Erythroblast (primary cell): ENCODE data around the gene WDFY2.
"Not testable (repeated sequence)": the region's sequence is repeated elsewhere in the genome, so short reads cannot be mapped to it uniquely, and the experiment has no call there.

Experiments used
- GATA1 ChIP-seq: IDR thresholded peaks from 2 replicates; pipeline ENCODE4 v1.6.1; 2011; ENCODE audit warnings: low read depth, mild to moderate bottlenecking, control low read depth, low read length, moderate library complexity
- POLR2A ChIP-seq: IDR thresholded peaks from 2 replicates; pipeline ENCODE4 v1.6.1; 2011; ENCODE audit warnings: mild to moderate bottlenecking, low read length

DNA sequence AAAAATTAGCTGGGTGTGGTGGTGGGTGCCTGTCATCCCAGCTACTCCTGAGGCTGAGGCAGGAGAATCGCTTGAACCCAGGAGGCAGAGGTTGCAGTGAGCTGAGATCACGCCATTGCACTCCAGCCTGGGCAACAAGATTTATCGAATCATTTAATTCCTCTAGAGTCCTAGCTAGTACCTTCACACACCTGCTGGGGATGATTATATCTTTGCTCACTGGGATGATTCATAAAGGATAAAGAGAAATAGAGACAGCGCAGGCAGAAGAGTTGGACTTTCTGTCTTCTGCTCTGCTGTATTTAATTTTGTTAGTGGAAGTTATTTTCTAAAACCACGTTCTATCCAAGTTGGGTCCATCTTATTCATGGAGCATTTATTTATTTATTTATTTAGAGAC, 56.4 kb downstream of the WDFY2 start:
- TF ChIP-seq POLR2A, GATA1: not testable (repeated sequence)
